Activated CD4-positive, CD25-positive, alpha-beta regulatory T cell (primary cell): ENCODE data around the gene PSD2.

Experiments
- DNase-seq, 4 experiments: peaks; one replicate each; lab custom pipeline; 2025; lab: John Stamatoyannopoulos, UW

Gene PSD2

GRCh38 chr5:139837711-139838380 lies 42.2 kb downstream of the PSD2 start:
- no peak for DNase-seq

DNA sequence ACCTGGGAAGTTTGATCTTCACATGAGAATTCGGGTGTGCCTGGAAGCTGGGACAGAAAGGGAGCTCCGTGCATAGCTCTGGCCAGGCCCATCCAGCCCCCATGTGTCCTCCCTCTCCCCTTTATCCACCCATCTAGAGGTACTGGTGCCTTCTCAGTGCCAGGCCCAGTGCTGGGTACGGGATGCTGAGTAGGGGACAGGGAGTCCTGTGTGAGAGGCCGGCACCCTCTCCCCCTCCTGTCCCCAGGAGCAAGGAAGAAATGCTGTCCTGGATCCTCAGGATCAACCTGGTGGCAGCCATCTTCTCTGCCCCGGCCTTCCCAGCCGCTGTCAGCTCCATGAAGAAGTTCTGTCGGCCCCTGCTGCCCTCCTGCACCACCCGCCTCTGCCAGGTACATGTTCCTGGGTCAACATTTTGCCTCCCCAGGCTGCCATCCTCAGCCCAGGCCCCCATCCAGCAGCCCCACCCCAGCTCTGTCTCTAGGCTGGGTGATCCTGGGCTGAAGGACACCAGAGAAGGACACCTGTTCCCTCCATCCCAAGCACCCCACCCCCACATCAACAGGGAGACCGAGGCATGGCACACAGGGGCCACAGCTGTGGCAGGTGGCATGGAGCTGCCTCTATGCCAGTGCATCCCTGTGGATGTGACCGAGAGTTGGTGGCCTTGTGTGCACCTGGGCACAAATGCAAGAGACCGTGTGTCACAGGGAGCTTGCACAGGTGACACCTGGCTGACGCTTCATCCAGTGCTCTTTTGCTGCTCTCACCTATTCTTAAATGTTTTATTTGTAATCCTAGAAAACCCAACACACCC lies 43.0 kb downstream of the PSD2 start:
- no peak for DNase-seq

- no peak for DNase-seq
Measured at GRCh38 chr5:139839232-139839815, 43.7 kb downstream of the PSD2 start.

DNA sequence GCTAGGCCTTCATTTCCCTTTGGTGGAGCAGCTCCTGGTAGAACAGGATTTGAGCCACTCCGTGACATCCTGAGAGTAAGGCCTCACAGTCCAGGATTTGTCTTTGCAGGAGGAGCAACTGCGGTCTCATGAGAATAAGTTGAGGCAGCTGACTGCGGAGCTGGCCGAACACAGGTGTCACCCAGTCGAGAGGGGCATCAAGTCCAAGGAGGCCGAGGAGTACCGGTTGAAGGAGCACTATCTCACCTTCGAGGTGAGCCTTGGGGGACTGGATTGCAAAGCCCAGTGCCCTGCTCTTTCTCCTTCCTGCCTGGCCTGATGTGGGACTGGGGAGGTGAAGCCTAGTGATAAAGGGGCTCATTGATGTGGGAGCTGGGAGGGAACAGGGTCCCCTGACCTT lies 44.3 kb downstream of the PSD2 start:
- no peak for DNase-seq

GRCh38 chr5:139841549-139841948 lies 45.9 kb downstream of the PSD2 start:
- no peak for DNase-seq

DNA sequence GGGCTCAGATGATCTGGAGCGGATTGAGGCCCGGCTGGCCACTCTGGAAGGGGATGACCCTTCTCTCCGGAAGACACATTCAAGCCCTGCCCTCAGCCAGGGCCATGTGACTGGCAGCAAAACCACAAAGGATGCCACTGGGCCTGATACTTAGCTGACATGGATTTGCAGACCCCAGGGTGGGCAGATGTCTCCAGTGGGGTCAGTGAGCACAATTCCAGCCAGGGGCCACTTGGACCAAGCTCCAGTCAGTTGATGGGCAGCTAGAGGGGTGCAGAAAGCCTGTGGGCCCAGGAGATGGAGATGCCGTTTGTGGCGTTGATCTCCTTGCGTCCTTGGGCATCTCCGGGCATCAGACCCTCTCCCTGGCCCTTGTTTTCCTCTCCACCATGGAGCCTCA lies 46.7 kb downstream of the PSD2 start:
- DNase-seq, result no peak

- DNase-seq, result no peak
Measured at GRCh38 chr5:139843991-139844390, 48.4 kb downstream of the PSD2 start.

- DNase-seq, result peak; percentile 22 to 54 (median 39)
Measured at GRCh38 chr5:139844472-139845145, 49.0 kb downstream of the PSD2 start.

- no peak for DNase-seq
Measured at GRCh38 chr5:139845846-139846681, 50.5 kb downstream of the PSD2 start.

DNA sequence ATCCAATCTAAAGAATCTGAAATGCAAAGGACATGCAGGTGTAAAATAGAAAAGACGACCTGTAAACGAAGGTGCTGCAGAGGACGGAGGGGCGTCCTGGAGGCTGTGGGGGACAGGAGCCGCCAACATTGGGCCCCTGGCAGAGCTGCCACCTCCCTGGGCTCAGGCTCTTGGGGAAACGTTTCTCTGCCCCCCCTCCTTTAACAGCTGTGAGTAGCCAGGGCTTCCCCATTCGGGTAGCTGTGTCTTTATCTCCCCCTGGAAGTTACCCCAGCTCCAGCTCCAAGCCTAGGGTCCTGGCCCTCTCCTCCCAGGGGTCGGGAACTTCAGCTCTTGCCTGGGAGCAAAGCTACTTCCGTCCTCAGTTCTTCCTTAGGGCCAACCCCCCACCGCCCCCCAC lies 51.5 kb downstream of the PSD2 start:
- no peak for DNase-seq

GRCh38 chr5:139847790-139848507 lies 52.3 kb downstream of the PSD2 start:
- peak; percentile 26 to 61 (median 37) for DNase-seq

DNA sequence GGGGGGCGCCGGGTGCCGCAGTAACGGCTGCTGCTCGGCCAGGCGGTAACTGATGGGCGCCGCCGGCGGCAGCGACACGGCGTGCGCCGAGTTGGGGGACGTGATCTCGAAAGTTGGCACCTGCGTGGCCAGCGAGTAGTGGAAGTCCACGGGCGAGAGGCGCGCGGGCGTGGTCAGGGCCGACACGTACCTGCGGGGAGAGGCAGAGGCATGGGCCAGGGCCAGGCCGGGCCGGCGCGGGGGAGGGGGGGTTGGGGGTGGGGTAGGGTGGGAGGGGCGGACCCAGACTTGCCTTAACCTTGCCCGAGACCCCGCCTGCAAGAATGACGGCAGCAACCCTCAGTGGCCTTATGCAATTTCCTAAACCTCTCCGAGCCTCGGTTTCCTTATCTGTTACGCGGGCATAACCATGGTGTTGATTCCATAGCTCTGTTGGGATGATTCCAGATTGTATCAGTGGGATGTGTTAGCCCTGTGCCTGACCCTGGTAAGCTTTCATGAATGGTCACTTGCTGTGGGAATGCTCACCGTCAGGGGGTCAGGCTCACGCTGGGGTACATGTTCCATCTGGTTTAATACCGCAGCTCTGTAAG lies 53.0 kb downstream of the PSD2 start:
- DNase-seq, result peak in 1 of 4 experiments; percentile 27

GRCh38 chr5:139849501-139849900 lies 53.9 kb downstream of the PSD2 start:
- no peak for DNase-seq

DNA sequence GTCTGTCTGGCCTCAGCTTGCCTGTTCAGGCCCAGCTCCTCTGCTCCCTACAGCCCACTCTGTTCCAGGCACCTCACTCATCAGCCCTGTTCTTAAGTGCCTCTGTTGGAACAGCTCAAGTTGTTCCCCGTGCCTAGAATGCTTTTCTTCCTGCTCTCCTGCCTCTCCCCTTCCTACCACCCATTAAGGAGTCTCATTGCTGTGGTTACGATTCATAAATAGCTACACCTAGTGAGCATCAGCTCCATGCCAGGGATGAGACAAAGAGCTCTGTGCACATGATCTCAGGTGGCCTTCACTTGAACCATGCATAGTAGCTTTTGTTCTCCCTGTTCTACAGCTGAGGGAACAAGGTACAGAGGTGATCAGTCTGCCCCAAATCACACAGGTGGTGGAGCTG lies 54.3 kb downstream of the PSD2 start:
- no peak for DNase-seq

GRCh38 chr5:139850423-139851016 lies 54.9 kb downstream of the PSD2 start:
- no peak for DNase-seq

DNA sequence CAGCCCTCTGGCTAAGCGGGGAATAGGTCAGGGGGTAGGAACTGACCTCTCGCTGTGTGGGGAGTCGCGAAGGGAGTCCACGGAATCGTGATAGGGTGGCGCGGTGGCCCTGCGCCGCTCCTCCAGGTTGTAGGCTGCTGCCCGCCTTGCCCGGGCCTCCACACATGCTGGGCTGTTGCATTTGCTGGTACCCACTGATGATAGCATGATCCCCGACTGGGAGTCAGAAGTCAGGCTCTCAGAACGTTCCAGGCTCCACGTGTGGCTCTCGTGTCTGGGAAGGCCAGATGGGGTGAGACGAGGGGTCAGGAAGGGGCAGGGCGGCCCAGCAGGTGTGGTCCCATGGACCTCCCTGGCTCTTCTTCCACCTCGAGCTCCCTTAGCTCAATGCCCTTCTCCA lies 56.0 kb downstream of the PSD2 start:
- no peak for DNase-seq

DNA sequence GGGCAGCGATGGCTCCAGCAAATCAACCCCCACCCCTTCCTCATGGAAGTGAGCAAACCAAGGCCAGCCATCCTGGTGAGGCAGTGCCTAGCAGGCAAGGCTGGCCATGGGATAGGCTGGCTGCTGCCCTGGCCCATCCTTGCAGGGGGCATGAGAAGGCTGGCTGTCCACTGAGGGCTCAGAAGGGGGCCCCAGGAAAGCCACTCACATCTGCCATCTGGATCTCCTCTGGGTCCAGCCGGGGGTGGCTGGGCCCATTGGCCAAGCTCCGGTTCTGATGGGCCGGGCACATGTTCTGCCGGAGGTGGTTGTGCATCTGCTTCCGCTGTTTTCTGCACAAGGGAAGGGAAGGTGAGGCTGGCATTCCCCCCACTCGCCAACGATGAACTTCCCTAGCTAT lies 57.1 kb downstream of the PSD2 start:
- DNase-seq, result no peak

DNA sequence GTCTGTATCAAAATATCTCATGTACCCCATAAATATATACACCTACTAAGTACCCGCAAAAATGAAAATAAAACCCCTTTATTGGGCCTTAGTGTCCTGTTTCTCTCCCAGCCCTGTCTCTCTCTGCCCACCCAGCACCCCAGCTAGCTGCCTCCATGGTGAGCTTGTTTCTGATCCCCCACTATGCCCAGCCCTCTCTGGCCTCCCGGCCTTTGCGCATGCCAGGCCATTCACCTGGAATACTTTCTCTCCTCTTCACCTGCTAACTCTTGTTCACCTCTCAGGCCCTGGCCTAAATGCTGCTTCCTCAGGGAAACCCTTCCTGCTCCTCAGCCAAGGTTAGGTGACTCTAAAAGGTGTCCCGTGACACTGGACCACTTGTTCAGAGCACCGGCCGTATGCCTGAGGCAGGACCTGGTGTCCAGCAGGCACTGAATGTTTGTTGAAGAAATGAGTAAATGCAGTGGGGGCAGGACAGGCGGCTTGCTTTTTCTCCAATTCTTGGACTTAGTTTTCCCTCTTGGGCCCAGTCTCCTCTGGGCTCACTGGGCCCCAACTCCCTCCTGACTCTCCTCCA lies 58.5 kb downstream of the PSD2 start:
- no peak for DNase-seq

DNA sequence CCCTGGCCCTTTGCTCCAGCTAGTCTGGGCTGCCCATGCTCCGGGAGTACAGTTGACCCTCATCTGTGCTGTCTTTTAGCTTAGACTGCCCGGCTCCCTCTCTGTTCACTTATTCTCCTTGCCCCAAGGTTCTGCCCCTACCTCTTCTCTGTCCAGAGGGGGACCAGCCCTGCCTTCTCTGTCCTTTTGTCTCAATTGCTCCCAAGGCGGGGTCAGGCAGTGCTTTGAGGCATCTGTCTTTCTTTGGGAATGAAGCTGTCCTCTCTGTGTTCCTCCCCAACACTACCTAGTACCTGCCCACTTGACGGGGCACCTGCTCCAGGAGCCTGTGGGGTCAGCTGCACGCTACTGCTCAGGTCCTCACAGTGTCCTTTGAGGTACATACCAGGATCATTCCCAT lies 59.3 kb downstream of the PSD2 start:
- no peak for DNase-seq

DNA sequence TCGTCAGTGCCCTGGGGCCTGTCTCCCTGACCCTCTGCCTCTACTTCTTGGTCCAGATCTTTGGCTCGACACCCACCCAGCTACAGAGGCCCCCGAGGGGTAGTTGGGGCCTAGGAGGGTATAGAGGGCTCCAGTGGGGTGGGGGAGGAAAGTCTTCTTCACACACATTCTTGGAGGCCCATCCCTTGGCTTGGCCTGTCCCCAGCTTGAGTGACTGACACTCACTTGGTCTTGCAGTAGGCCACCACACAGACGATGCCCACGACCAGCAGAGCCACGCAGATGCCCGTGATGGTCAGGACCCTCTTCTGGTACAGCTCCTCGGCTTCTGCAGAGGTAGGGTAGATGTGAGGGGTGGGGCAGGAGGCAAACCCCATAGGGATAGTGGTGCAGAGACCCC lies 59.8 kb downstream of the PSD2 start:
- no peak for DNase-seq
